Keratinocyte (primary cell): ENCODE measurements around the gene BTRC.

Source experiments
- EZH2 ChIP-seq: IDR thresholded peaks from one replicate; pipeline ENCODE4 v1.6.1; 2012; ENCODE audit warnings: inconsistent platforms, mild to moderate bottlenecking, low read length, moderate library complexity
- TF ChIP-seq, protein P1 (sequence below), 3 experiments: IDR thresholded peaks in 1 of 3; conservative IDR thresholded peaks in 1 of 3; optimal IDR thresholded peaks in 1 of 3; 2 replicates in 2 of 3; 3 replicates in 1 of 3; pipeline versions ENCODE3 to v1.5.1; 2011; ENCODE audit warnings: low read length in 3 of 3, mild to moderate bottlenecking in 3 of 3, moderate library complexity in 2 of 3, control low read depth in 1 of 3, inconsistent platforms in 1 of 3; ENCODE audit not compliant: insufficient read depth in 2 of 3; ENCODE audit errors: extremely low read depth in 1 of 3

DNA sequence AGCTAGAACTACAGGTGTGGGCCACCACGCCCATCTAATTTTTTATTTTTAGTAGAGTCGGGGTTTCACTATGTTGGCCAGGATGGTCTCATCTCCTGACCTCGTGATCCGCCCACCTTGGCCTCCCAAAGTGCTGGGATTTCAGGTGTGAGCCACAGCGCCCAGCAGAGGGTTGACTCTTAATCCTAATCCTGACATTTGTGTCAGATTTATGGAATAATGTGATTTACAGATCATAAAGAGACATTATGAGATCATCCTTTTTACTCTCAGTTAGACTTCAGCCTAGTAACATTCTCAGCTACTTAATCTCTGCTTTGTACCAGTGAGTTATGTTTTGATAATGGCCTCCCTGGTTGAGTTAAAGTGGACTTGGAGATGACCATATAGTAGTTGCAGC lies 2.2 kb downstream of the BTRC start:
- TF ChIP-seq, protein P1, sequence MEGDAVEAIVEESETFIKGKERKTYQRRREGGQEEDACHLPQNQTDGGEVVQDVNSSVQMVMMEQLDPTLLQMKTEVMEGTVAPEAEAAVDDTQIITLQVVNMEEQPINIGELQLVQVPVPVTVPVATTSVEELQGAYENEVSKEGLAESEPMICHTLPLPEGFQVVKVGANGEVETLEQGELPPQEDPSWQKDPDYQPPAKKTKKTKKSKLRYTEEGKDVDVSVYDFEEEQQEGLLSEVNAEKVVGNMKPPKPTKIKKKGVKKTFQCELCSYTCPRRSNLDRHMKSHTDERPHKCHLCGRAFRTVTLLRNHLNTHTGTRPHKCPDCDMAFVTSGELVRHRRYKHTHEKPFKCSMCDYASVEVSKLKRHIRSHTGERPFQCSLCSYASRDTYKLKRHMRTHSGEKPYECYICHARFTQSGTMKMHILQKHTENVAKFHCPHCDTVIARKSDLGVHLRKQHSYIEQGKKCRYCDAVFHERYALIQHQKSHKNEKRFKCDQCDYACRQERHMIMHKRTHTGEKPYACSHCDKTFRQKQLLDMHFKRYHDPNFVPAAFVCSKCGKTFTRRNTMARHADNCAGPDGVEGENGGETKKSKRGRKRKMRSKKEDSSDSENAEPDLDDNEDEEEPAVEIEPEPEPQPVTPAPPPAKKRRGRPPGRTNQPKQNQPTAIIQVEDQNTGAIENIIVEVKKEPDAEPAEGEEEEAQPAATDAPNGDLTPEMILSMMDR (optimal IDR thresholded peaks at IDR 0.05 in 1 of 3, IDR thresholded peaks at IDR 0.05 in 1 of 3, conservative IDR thresholded peaks at IDR 0.05 in 1 of 3; ENCODE audit: extremely low read depth in 1 of 3, insufficient read depth in 2 of 3, low read length in 3 of 3) = no peak
- TF ChIP-seq EZH2 = no peak
